HG03095 (cell line): ENCODE results near the gene ABT1.

Experiments used
- ATAC-seq: cut with Tn5 transposase; IDR thresholded peaks from one replicate; pipeline ENCODE4 v1.9.1; 2021; ENCODE audit warnings: moderate library complexity; ENCODE audit not compliant: unreplicated experiment

Gene ABT1

DNA sequence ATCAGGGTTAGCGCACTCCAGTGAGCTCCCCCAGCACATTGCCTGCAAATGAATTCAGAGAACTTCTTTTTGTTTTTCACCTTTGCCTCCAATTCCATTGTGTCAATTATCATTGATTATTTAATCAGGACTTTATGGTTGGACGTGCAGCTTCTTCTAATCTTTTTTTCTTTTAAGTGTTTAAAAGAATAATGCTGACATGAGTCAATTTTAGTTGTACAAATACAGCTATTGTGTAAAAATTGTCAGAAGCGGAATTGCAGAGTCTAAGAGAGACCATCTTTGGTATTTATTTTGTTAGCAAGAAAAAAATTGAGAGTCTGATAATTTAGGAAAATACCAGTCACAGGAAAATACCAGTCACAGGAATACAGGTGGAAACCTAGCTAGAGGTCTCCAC, 5.5 kb downstream of the ABT1 start:
- ATAC-seq: no peak

- ATAC-seq: no peak
Measured at GRCh38 chr6:26604026-26604425, 7.3 kb downstream of the ABT1 start.

GRCh38 chr6:26604797-26605196, 8.0 kb downstream of the ABT1 start:
- ATAC-seq: no peak

DNA sequence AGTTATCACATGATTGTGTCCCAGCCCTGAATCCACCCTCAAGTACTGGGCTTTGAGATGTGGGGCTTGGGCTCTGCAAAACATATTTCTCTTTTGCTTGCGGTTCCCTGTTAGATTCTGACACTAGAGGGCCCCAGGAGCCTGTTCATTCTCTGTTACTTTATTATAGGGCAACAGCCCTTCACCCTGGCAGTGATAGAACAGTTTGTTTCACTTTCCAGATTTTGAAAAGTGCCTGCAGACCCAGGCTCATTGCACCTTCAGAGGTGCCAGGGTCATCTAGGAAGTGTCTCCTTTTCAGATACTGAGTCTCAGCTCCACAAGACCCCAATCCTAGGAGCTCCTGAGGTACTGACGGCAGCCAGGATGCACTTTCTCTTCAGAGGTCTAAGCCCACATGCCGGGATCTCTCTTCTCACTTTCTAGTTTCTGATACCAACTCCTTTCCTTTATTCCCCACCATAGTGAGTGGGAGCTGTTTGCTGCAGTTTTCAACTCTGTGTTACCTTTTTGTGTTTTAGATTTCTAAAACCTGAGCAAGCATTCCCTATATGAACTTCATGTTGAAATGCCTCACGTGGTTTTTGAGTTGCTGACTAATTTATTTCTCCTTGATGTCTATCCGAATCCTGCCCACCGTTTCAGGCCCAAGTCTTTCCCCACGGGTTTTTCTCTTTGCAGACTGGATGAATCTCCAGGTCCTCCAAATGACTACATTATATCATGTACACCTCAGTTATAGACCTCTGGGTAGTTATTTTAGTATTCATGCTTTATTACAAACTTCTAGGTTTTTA, 10.9 kb downstream of the ABT1 start:
- no peak for ATAC-seq

- no peak for ATAC-seq
Measured at GRCh38 chr6:26609463-26609862, 12.7 kb downstream of the ABT1 start.

DNA sequence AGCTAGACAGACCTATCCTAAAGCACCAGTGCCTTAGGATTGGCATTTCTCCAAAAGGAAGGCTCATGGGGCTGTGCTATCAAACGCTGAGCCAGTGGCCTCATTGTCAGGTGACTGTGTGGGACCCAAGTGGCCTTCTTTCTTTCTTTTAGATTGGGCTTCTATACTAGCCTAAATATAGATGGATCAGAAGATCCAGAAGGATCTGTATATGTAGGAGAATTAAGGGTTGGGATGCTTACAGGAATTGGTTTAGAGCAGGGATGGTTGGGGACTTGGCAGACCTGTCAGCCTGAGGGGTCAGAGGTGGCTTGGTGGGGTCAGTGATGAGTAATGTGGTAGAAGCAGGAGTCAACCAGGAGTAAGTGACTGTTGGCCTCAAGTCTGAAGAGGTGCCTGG, 14.8 kb downstream of the ABT1 start:
- ATAC-seq: no peak

GRCh38 chr6:26613201-26613600, 16.4 kb downstream of the ABT1 start:
- ATAC-seq: no peak

- no peak for ATAC-seq
Measured at GRCh38 chr6:26613689-26614683, 17.2 kb downstream of the ABT1 start.

GRCh38 chr6:26623339-26623859, 26.6 kb downstream of the ABT1 start:
- no peak for ATAC-seq

- no peak for ATAC-seq
Measured at GRCh38 chr6:26624557-26624956, 27.8 kb downstream of the ABT1 start.

GRCh38 chr6:26627843-26628242, 31.1 kb downstream of the ABT1 start:
- no peak for ATAC-seq

DNA sequence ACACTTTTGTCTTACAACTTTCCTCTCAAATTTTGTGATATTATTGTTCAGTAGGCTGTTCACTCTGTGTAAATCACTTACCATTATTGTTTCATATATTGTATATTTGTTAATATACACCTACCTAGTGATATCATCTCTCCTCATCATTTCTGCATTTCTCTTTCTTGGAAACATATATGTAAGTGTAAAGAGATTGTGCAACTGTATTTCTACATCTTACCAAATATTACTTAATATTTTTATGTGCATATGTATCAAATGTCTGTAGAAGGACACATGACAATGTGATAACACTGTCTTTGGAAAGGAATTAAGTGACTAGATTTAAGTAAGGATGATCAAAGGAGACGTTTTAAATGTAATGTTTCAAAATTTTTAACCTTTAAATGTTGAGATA, 32.6 kb downstream of the ABT1 start:
- ATAC-seq: no peak

GRCh38 chr6:26640806-26641205, 44.1 kb downstream of the ABT1 start:
- ATAC-seq: no peak

GRCh38 chr6:26646074-26646473, 49.3 kb downstream of the ABT1 start:
- ATAC-seq: no peak
